Ishikawa (cell line): Measurements from ENCODE around the gene CHST6.

Experiments used
- EP300 ChIP-seq: IDR thresholded peaks from 2 replicates; pipeline ENCODE4 v1.6.1; 2012; ENCODE audit warnings: borderline replicate concordance
- MAX ChIP-seq: IDR thresholded peaks from 2 replicates; pipeline ENCODE4 v1.6.1; 2012
- RAD21 ChIP-seq: IDR thresholded peaks from 2 replicates; pipeline ENCODE4 v1.6.1; 2012; ENCODE audit warnings: low read depth
- REST ChIP-seq: IDR thresholded peaks from 2 replicates; pipeline ENCODE4 v1.6.1; 2012; ENCODE audit warnings: low read depth, mild to moderate bottlenecking
- ZBTB7A ChIP-seq: IDR thresholded peaks from 2 replicates; pipeline ENCODE4 v1.6.1; 2012; ENCODE audit warnings: low read depth

- no peak for TF ChIP-seq MAX
- TF ChIP-seq EP300, result no peak
- no peak for TF ChIP-seq REST
- no peak for TF ChIP-seq ZBTB7A
- no peak for TF ChIP-seq RAD21
Observed at GRCh38 chr16:75514296-75514695, 19.1 kb upstream of the CHST6 start.
